ENCODE measurements around the gene OSTF1.

DNA sequence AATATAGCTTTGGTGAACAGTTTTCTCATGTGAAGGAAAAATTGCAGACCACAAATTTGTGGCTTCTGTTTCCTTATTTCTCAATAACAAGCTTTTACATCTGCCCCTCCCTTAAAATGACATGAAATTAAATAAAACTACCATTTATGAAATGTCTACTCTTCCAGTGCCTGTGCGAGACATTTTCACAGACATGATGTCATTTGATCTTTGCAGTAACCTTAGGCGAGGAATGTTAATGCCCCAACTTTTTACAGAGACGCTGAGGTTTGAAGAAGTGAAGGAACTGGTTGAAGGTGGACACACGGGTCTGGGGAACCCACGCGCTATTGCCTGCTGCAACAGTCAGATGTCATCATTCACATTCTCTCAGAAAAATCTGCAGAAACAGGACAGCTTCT lies 61.5 kb downstream of the OSTF1 start:
- TF ChIP-seq CTCF (IDR thresholded peaks at IDR 0.05) (no peak), CREB1 (CRISPR knock-in tag; IDR thresholded peaks at IDR 0.05) (no peak), GABPB1 (CRISPR knock-in tag; IDR thresholded peaks at IDR 0.05) (no peak), USF2 (CRISPR knock-in tag; IDR thresholded peaks at IDR 0.05) (no peak), ZNF317 (CRISPR knock-in tag; IDR thresholded peaks at IDR 0.05; ENCODE audit: borderline replicate concordance, low read depth) (no peak), ETV6 (CRISPR knock-in tag; IDR thresholded peaks at IDR 0.05) (no peak), IRF2 (CRISPR knock-in tag; IDR thresholded peaks at IDR 0.05; ENCODE audit: borderline replicate concordance, low read depth) (no peak)
- TF ChIP-seq, protein P1, sequence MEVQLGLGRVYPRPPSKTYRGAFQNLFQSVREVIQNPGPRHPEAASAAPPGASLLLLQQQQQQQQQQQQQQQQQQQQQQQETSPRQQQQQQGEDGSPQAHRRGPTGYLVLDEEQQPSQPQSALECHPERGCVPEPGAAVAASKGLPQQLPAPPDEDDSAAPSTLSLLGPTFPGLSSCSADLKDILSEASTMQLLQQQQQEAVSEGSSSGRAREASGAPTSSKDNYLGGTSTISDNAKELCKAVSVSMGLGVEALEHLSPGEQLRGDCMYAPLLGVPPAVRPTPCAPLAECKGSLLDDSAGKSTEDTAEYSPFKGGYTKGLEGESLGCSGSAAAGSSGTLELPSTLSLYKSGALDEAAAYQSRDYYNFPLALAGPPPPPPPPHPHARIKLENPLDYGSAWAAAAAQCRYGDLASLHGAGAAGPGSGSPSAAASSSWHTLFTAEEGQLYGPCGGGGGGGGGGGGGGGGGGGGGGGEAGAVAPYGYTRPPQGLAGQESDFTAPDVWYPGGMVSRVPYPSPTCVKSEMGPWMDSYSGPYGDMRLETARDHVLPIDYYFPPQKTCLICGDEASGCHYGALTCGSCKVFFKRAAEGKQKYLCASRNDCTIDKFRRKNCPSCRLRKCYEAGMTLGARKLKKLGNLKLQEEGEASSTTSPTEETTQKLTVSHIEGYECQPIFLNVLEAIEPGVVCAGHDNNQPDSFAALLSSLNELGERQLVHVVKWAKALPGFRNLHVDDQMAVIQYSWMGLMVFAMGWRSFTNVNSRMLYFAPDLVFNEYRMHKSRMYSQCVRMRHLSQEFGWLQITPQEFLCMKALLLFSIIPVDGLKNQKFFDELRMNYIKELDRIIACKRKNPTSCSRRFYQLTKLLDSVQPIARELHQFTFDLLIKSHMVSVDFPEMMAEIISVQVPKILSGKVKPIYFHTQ (CRISPR knock-in tag; IDR thresholded peaks at IDR 0.05) = no peak

Data from WTC11 (cell line).